ENCODE results near the gene SMIM9. TPM values are rescaled to one million over a fixed set of nuclear protein-coding genes. Genes with fewer than 3 reads are reported as not detected.
"Not testable (repeated sequence)": the region's sequence is repeated elsewhere in the genome, so short reads cannot be mapped to it uniquely, and the experiment has no call there.

Gene SMIM9
- total RNA-seq: not detected

DNA sequence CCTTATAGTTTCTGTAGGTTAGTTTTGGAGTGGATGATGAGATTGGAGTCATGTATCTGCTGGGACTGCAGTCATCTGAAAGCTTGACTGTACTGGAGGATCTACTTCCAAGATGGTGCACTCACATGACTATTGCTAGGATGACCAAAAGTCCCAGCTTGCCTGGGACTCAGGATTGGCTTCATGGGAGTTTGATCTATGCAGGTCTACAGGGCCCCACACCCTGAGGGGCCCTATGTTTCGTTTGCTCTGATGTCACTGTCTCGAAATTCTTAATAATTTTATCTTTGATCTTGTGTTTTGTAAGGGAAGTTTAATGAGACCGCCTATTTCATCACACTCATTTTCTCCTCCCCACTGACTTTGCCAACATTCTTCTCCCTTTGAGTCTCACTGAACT lies at the start of gene SMIM9:
Gene SMIM9, minus strand, starts transcription at position 101 of the 400 bp plus-strand sequence. CDS start 3,806 bp downstream, outside the sequence.
- ATAC-seq (no peak), DNase-seq (ENCODE audit: low spot score) (no peak)
- intact Hi-C loops (cut with DNase I): no loop called here

DNA sequence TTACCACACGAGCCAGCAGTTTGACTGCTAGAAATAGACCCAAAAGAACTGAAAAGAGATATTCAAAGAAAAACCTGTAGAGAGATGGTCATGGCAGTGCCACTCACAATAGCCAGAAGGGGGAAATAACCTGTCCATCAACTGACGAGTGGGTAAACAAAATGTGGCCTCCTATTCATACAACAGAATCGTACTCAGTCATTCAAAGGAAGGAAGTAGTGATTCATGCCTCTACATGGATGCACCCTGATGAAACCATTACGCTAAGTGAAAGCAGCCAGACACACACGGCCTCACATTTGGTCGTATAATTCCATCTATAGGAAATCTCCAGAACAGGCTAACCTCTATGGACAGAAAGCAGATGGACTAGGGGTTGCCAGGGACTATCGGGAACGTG lies 49.6 kb upstream of the SMIM9 start:
- DNase-seq (ENCODE audit: low spot score); ATAC-seq; intact Hi-C loops (cut with DNase I): not testable (repeated sequence)

DNA sequence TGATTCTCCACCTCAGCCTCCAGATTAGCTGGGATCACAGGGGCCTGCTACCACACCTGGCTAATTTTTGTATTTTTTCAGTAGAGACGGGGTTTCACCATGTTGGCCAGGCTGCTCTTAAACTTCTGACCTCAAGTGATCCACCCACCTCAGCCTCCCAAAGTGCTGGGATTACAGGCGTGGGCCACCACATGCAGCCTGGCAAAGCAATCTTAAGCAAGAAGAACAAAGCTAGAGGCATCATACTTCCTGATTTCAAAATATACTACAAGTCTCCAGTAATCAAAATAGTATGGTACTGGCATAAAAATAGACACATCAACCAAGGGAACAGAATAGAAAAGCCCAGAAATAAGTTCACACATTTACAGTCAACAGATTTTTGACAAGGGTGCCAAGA lies 38.9 kb upstream of the SMIM9 start:
- intact Hi-C loops (cut with DNase I): no loop called here
- ATAC-seq (no peak), DNase-seq (ENCODE audit: low spot score) (no peak)

DNA sequence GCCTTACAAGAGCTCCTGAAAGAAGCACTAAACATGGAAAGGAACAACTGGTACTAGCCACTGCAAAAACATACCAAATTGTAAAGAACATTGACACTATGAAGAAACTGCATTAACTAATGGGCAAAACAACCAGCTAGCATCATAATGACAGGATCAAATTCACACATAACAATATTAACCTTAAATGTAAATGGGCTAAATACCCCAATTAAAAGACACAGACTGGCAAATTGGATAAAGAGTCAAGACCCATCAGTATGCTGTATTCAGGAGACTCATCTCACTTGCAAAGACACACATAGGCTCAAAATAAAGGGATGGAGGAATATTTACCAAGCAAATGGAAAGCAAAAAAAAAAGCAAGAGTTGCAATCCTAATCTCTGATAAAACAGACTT lies 34.1 kb upstream of the SMIM9 start:
- ATAC-seq; intact Hi-C loops (cut with DNase I); DNase-seq (ENCODE audit: low spot score): not testable (repeated sequence)

DNA sequence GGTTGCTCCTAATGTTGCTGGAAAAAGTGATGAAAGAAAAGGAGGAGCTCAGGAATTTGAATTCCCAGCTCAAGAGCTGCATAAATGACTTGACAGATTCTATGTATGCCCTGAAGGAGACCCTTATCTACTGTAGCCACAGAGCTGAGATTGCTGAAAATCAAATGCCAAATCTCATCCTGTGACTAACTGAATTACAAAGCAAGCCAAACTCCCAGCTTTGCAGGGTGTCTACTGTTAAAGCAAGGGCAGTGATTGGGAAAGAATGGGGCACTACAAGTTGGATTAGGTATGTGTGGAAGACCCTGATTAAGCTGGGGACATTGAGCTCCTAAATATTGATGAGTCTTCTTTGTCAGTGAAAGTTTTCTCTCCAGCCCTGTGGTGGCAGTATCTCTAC lies 20.8 kb upstream of the SMIM9 start:
- no peak for ATAC-seq
- no peak for DNase-seq (ENCODE audit: low spot score)
- intact Hi-C loops (cut with DNase I): no loop called here

DNA sequence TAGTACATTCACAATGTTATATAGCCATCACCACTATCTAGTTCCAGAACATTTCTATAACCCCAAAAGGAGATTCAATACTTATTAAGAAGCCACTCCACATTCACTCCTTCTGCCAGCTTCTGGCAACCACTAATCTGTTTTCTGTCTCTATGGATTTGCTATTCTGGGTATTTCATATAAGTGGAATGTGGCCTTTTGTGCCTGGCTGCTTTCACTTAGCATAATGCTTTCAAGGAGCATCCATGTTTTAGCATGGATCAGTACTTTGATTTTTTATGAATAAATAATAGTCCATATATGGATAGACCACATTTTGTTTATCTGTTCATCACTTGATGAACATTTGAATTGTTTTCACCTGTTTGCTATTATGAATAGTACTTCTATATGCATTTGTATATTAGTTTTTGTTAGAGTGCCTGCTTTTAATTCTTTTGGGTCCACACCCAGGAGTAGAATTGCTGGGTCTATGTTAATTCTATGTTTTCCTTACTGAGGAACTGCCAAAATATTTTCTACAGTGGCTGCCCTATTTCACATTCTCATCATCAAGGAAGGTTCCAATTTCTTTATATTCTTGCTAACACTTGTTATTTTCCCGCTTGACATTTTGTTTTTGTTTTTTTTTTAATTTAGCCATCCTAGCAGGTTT lies 16.6 kb upstream of the SMIM9 start:
- ATAC-seq (no peak), DNase-seq (ENCODE audit: low spot score) (no peak)
- intact Hi-C loops (cut with DNase I): no loop called here

DNA sequence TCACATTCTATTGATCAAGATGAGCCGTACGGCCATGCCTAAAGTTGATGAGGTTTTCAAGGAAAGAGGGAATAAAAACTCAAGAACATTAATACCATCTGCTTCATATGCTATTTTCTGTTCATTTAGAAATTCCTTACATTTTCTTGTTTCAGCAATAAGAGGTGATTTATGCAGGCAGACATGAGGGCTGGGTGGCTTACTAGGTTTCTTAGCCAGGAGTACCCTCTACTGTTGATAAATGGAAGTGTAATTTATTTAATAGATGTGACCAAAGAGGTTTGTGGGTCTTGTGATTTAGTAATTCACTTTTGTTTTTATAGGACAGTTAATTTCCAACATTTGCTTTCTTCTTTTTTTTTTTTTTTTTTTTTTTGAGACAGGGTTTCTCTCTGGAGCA lies 6.4 kb upstream of the SMIM9 start:
- no peak for DNase-seq (ENCODE audit: low spot score)
- no peak for ATAC-seq
- intact Hi-C loops (cut with DNase I): loop anchor here (1.0 kb wide), 1 partner anchor 37 kb away; no protein-coding TSS in a partner anchor

DNA sequence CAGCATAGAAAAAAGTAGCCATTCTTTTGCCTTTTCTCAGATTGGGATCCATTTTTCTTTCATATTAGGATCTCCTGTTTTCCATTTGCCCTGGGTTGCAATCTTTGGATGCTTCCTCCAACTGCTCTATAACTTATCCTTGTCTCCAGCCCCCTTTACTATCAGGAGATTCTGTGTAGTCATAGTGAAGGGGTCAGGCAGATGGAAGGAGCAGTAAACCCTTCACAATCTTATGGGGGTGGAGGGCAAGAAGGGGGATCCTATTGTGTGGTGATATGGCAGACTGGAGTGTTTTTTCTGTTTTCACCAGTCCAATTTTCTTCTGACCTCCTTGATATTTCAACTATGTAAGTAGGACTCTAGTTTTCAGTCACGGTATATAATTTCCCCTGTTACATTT lies 1.7 kb upstream of the SMIM9 start:
- intact Hi-C loops (cut with DNase I): no loop called here
- ATAC-seq: no peak
- no peak for DNase-seq (ENCODE audit: low spot score)

DNA sequence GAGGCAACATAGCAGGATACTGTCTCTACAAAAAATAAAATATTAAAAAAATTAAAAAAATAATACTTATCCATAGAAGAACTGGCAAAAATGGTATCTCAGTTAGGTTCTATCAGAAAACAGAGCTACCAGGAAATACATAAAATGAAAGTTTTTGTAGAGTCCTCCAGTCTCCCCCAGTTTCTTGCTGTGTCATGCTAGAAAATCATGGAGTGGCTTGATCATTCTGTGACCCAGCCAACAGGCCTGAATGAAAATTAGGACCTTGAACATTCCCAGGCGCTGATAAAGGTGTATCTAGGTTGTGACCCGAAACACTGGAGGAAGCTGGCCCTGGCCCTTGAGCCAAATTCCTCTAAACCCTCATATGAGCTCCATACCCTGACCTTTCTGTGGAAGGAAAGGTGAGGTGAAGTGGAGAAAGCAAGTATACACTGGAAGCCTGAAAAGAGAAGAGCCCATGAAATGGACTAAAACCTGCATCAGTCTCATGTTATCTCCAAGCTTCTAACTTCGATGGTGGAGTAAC lies 652 bp downstream of the SMIM9 start:
- DNase-seq (ENCODE audit: low spot score) (no peak), ATAC-seq (no peak)
- intact Hi-C loops (cut with DNase I): no loop called here

DNA sequence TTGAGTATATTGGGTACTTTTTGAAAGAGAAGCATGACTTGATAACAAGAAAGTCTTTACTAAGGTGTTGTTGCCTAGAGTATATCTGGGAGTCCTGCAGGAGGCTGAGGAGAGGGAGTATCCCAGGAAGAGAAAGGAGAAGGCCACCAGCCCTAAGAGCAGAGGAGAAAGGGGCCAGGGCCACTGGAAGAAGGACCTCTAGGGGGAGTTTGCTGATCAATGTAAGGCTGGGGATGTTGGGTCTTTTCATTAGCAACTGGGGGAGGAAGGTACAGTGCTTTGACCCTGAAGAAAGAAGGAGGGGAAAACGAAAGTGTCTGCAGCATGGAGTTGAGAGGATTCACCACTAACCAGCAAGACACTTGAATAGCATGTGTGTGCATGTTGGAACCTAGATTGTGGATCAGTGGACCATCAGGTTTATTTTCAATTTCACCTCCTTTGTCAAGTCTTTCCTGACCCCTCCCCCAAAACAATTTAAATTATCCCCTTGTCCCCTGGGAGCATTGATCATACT lies 4.5 kb downstream of the SMIM9 start:
- no peak for DNase-seq (ENCODE audit: low spot score)
- intact Hi-C loops (cut with DNase I): no loop called here
- ATAC-seq: no peak

DNA sequence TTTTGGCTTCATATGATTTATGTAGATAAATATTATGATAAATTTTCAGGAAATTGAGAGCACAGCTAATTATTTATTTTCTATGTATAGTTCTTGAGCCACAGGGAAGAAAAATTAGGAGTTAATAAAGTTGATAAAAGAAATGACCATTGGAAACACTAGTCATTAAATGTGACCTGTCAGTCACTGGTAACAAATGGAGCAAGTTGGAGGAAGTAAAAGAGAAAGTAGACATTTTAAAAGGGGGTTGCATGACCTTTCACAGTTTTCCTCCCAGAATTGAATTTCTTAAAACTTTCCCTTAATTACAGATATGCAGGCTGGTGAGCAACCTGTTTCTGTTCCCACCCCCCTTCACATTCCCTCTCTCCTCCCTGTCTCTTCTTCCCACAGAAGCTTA lies 5.3 kb downstream of the SMIM9 start:
- intact Hi-C loops (cut with DNase I): no loop called here
- ATAC-seq (no peak), DNase-seq (ENCODE audit: low spot score) (no peak)

DNA sequence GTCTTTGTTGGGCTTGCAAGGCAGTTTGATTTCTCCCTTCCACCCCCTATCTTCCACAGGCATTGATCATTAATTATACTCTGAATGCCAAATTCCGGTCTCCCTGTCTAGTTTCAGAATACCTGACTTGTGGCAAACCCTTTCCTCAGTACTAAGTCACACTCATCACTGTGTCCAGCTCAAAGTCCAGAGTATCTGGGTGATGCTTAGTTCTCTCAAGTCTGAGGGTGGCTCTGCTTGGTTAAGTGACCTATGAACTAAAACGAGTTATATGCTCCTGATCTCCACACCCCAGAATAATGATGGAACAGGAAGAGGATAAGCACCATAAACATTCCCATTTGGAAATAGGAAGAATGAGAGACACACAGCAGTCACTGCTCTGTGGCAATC lies 6.5 kb downstream of the SMIM9 start:
- ATAC-seq (no peak), DNase-seq (ENCODE audit: low spot score) (no peak)
- intact Hi-C loops (cut with DNase I): no loop called here

DNA sequence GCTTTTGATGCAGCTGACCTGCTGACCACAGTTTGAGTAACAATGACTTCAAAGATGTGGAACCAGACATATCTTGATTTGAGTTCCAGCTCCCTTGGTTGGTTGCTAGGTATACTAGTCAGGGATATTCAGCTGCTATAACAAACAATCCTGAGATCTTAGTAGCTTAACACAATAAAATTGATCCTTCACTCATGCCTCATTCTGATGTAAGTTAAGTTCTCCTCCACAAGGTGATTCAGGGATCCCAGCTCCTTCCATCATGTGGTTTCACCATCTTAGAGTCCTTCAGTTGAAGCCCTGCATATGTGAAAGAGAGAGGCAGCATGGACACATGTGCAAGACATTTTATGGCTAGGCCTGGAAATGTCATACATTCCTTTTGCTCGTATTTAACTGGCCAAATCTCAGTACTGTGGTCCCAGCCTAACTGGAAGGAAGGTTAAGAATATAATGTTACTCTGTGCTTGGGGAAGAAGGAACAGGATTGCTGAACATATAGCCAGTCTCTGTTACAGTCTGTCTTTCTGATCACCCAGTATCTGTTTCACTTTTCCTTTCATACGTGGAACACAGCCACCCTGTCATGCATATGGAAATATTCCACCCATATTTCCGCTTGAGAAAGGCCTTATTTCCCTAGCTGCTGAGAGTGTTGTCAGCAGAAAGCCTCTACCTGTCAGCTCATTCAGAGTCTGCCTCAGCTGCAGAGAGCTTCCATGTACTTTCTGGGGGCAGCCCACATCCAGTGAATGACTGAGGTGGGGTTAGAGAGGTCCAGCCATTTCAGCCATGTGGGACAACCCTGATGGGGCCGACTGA lies 7.1 kb downstream of the SMIM9 start:
- intact Hi-C loops (cut with DNase I): no loop called here
- DNase-seq (ENCODE audit: low spot score) (no peak), ATAC-seq (no peak)

DNA sequence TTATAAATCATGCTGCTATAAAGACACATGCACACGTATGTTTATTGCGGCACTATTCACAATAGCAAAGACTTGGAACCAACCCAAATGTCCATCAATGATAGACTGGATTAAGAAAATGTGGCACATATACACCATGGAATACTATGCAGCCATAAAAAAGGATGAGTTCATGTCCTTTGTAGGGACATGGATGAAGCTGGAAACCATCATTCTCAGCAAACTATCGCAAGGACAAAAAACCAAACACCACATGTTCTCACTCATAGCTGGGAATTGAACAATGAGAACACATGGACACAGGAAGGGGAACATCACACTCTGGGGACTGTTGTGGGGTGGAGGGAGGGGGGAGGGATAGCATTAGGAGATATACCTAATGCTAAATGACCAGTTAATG lies 8.9 kb downstream of the SMIM9 start:
- DNase-seq (ENCODE audit: low spot score); ATAC-seq; intact Hi-C loops (cut with DNase I): not testable (repeated sequence)

DNA sequence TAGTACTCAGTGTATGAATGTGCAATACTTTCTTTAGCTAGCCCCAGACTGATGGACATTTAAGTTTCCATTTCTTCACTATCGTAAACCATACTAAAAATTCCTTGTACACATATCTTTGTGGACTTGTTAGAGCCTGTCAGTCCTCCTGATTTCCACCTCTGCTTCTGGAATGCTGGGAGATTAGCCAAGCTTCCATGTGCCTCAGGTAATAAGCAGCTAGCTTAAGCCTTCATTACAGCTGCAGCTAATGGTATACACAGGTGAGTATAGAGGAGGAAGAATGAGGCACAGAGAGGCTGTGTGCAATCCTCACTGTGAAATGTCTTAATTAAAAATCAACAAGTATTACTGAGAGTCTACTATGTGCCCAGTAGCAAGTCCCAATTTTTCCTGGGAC lies 9.8 kb downstream of the SMIM9 start:
- intact Hi-C loops (cut with DNase I): no loop called here
- ATAC-seq (no peak), DNase-seq (ENCODE audit: low spot score) (no peak)

DNA sequence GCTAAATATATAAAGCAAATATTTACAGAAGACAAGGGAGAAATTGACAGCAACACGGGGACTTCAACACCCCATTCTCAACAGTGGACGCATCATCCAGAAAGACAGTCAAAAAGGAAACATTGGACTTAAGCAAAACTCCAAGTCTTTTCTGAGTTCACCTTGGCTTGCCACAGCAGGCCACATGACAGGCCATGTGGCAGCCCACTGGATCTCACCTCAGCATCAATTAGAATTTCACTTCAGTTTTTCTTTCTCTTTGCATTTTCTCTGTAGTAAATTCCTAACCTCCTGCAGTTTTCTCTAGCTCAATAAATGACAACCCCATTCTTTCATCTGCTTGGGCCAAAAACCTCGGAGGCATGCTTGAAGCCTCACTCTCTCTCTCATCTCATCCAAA lies 12.4 kb downstream of the SMIM9 start:
- DNase-seq (ENCODE audit: low spot score): no peak
- no peak for ATAC-seq
- intact Hi-C loops (cut with DNase I): no loop called here

DNA sequence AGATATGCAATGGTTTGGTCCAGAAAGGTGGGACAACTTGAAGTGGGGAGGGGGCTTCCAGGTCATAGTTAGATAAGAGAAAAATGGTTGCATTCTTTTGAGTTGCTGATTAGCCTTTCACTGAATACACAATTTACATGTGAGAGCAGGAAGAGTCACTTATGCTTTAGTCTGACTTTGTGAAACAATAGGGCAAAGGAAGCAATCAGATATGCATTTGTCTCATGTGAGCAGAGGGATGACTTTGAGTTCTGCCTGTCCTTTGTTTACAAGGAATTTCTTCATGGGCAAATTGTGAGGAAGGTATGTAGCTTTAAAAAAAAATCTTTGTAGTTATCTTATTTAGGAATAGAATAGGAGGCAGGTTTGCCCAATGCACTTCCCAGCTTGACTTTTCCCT lies 12.9 kb downstream of the SMIM9 start:
- ATAC-seq (no peak), DNase-seq (ENCODE audit: low spot score) (no peak)
- intact Hi-C loops (cut with DNase I): no loop called here

DNA sequence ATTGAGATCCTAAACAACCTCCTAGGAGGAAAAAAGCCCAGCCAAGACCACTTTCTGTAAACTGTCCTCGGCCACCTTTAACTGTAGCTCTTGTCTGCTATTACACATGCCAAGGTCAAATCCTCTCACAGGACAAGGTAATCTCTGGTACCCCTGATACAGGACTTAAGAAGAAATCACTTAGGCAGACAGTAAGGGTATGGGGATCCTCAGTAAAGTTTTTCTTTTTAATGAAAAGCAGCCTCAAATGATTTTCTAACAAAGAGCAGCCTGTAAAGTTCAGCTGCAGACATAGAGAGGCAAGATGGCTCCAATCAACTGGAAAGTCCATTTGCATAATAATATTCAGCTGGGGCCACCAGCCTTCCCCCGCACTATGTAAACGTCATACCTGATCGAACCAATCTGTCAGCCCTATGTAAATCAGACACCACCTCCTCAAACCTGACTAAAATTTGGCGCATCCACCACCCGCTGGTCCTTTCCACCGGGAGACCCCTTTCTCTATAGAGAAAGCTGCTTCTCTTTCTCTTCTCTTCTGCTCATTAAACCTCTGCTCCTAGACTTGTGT lies 14.6 kb downstream of the SMIM9 start:
- ATAC-seq (no peak), DNase-seq (ENCODE audit: low spot score) (no peak)
- intact Hi-C loops (cut with DNase I): no loop called here

DNA sequence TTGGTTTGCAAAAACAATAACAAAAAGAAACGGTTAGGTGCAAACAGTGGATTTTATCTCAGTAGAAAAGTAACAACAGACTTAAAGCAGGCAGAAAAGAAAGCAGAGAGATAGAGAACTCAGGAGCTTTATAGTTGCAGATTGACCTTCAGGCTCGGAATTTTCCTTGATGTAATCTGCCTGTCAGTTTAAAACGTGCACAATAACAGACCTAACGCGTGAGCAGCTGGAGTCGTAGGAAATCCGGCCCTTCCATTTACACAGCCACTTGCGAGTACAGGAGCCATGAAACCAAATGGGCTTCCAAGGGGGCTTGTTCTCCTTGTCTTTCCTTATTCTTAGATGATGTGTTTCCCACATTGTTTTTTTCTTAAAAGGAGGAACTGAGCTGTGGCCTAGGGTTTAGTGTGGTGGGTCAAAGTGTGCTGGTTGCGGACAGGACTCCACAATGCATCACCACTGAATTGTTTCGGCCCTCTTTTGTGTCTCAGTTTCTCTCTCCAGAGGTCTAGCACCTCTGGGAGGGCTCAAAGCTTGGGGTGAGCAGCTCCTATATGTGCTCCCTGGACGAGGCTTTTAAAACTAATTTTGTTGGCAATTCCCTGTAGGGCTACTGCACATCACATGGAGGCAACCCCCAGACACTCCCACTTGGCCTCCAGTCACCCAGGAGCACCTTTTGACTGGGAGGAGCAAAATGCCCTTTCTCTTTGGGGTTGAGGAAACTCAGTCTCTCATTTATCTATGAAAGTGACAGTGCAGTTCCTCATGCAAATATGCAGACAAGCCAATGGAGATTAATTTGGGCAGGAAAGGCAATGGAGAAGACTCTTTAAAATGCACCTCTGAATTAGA lies 15.3 kb downstream of the SMIM9 start:
- intact Hi-C loops (cut with DNase I): no loop called here
- ATAC-seq: no peak
- DNase-seq (ENCODE audit: low spot score): no peak

Measured in sciatic nerve (tissue), 2 donors.